OCI-LY1 (cell line): ENCODE measurements around the gene LONP1.

ENCODE experiments used
- H2AFZ ChIP-seq: fragments of 200-600 bp; sonication (generic), shearing (Covaris generic); 2 replicates; pipeline ENCODE4 v1.6.0; 2014; ENCODE audit warnings: antibody characterized with exemption, mild to moderate bottlenecking, low read length
- H3F3A ChIP-seq: fragments of 200-600 bp; sonication (generic), shearing (Covaris generic); 2 replicates; pipeline ENCODE4 v1.6.0; 2014; ENCODE audit warnings: mild to moderate bottlenecking, antibody characterized with exemption, low read length, moderate library complexity; ENCODE audit not compliant: insufficient read depth
- H3K27ac ChIP-seq: fragments of 200-600 bp; sonication (generic); 2 replicates; pipeline ENCODE4 v1.5.1; 2014; ENCODE audit warnings: low read length, mixed run types, mild to moderate bottlenecking, low read depth; ENCODE audit not compliant: poor library complexity, severe bottlenecking
- H3K27me3 ChIP-seq: fragments of 200-600 bp; sonication (generic); 2 replicates; pipeline ENCODE4 v1.6.0; 2014; ENCODE audit warnings: antibody characterized with exemption, mild to moderate bottlenecking, low read length, moderate library complexity; ENCODE audit not compliant: insufficient read depth
- H3K36me3 ChIP-seq: fragments of 200-600 bp; sonication (generic); 2 replicates; pipeline ENCODE4 v1.6.1; 2014; ENCODE audit warnings: mild to moderate bottlenecking, antibody characterized with exemption, low read length, moderate library complexity, mixed read lengths; ENCODE audit not compliant: insufficient read depth
- H3K4me1 ChIP-seq: fragments of 200-600 bp; sonication (generic); 2 replicates; pipeline ENCODE4 v1.5.1; 2014; ENCODE audit warnings: mild to moderate bottlenecking, low read length, moderate library complexity; ENCODE audit not compliant: insufficient read depth, severe bottlenecking
- H3K4me2 ChIP-seq: fragments of 200-600 bp; sonication (generic), shearing (Covaris generic); 2 replicates; pipeline ENCODE4 v1.6.1; 2014; ENCODE audit warnings: low read length
- H3K4me3 ChIP-seq: fragments of 200-600 bp; sonication (generic); 2 replicates; pipeline ENCODE4 v1.5.1; 2014; ENCODE audit warnings: low read length, low read depth, mild to moderate bottlenecking, mixed read lengths; ENCODE audit not compliant: poor library complexity, severe bottlenecking
- H3K79me2 ChIP-seq: fragments of 200-600 bp; shearing (Covaris generic); 2 replicates; pipeline ENCODE4 v1.6.1; 2016; ENCODE audit warnings: mixed run types, low read length, mixed read lengths; ENCODE audit not compliant: insufficient read depth
- H3K9ac ChIP-seq: fragments of 200-600 bp; sonication (generic), shearing (Covaris generic); 2 replicates; pipeline ENCODE4 v1.6.1; 2014; ENCODE audit warnings: mild to moderate bottlenecking, low read length, mixed read lengths
- H3K9me2 ChIP-seq: fragments of 200-600 bp; sonication (generic), shearing (Covaris generic); 2 replicates; pipeline ENCODE4 v1.6.1; 2014; ENCODE audit warnings: low read depth, mild to moderate bottlenecking, low read length, mixed read lengths
- H3K9me3 ChIP-seq: fragments of 200-600 bp; shearing (Covaris generic); 2 replicates; pipeline ENCODE4 v1.6.1; 2014; ENCODE audit warnings: low read length, mixed read lengths
- H4K20me1 ChIP-seq: fragments of 200-600 bp; sonication (generic), shearing (Covaris generic); 2 replicates; pipeline ENCODE4 v1.6.0; 2016; ENCODE audit warnings: mild to moderate bottlenecking, low read length; ENCODE audit not compliant: insufficient read depth
- EZH2 ChIP-seq: fragments of 200-600 bp; sonication (generic), shearing (Covaris generic); IDR thresholded peaks from 2 replicates; pipeline ENCODE4 v1.8.0; 2017; ENCODE audit warnings: borderline replicate concordance, mixed run types, mild to moderate bottlenecking, antibody characterized with exemption, low read length, moderate library complexity, mixed read lengths
- TF ChIP-seq, protein P1 (sequence below): fragments of 200-600 bp; sonication (generic), shearing (Covaris generic); IDR thresholded peaks from 2 replicates; pipeline ENCODE4 v1.5.1; 2017; ENCODE audit warnings: mild to moderate bottlenecking, antibody characterized with exemption, low read length, moderate library complexity, mixed read lengths

LONP1 gene

DNA sequence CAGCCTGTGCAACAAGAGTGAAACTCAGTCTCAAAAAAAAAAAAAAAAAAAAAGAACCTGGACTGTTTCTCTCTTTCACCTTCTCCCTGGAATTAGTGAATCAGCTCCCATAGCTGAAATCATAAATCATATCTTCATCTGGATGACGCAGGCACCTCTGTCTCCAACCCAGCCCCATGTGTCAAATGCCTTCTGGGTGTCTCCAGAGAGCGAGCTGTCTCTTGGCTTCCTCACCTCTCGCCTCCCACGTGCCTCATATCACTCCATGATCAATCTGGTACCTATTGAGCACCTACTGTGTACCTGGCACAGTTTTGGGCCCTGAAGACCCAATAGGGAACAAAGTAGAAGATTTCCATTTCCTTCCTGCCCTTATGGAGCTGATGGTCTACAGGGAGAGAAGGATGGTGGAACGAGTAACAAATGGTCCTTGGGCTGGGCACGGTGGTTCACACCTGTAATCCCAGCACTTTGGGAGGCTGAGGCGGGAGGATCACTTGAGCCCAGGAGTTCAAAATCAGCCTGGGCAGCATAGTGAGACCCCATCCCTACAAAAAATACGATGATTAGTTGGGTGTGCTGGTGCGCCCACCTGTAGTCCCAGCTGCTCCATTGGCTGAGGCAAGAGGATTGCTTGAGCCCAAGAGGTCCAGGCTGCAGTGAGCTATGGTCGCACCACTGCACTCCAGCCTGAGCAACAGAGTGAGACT is 36.6 kb downstream of the LONP1 start:
- H3F3A ChIP-seq: peaks cover 4% of the 10 kb centered on the region; the same call in 1 of the 2 replicates
- H3K27me3 ChIP-seq: no peaks in the 10 kb centered on the region
- no peaks in the 10 kb centered on the region for H3K9me3 ChIP-seq

DNA sequence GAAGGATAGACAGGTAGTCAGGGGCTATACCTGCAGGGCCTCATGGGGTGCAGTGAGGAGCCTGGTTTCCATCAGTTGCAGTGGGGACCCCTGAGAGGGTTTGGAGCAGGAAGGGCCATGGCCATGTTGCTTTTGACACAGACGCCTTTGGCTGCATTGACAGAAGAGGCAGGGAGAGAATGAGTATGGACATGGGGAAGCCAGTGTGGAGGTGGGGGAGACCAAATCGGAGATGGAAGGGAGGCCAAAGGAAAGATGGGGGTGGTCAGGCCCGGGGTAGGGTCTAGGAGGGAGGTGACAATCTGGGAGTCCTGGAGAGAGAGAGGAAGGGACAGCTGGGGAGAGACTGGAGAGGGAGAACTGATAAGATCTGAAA is 37.9 kb downstream of the LONP1 start:
- Histone ChIP-seq H3K36me3 (no peaks in the 10 kb centered on the region), H3K9me3 (no peaks in the 10 kb centered on the region), H3K4me1 (peaks cover 22% of the 10 kb centered on the region), H3K9me2 (no peaks in the 10 kb centered on the region), H3K27ac (no peak overlapping the region), H3K79me2 (no peaks in the 10 kb centered on the region), H3F3A (peaks cover 4% of the 10 kb centered on the region; the same call in 1 of the 2 replicates), H3K4me2 (no peak overlapping the region), H3K27me3 (no peaks in the 10 kb centered on the region), H2AFZ (no peak overlapping the region), H3K9ac (no peak overlapping the region), H4K20me1 (no peaks in the 10 kb centered on the region), H3K4me3 (no peak overlapping the region)
- TF ChIP-seq, protein P1, sequence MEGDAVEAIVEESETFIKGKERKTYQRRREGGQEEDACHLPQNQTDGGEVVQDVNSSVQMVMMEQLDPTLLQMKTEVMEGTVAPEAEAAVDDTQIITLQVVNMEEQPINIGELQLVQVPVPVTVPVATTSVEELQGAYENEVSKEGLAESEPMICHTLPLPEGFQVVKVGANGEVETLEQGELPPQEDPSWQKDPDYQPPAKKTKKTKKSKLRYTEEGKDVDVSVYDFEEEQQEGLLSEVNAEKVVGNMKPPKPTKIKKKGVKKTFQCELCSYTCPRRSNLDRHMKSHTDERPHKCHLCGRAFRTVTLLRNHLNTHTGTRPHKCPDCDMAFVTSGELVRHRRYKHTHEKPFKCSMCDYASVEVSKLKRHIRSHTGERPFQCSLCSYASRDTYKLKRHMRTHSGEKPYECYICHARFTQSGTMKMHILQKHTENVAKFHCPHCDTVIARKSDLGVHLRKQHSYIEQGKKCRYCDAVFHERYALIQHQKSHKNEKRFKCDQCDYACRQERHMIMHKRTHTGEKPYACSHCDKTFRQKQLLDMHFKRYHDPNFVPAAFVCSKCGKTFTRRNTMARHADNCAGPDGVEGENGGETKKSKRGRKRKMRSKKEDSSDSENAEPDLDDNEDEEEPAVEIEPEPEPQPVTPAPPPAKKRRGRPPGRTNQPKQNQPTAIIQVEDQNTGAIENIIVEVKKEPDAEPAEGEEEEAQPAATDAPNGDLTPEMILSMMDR: no peak
- TF ChIP-seq EZH2: no peak

More for the DNA sequence above, 36.6 kb downstream of the LONP1 start:
- no peak overlapping the region for H3K9ac ChIP-seq
- H3K4me3 ChIP-seq: no peak overlapping the region
- H2AFZ ChIP-seq: no peak overlapping the region
- no peaks in the 10 kb centered on the region for H4K20me1 ChIP-seq
- peaks cover 22% of the 10 kb centered on the region for H3K4me1 ChIP-seq
- TF ChIP-seq, protein P1: no peak
- TF ChIP-seq EZH2: no peak
- H3K9me2 ChIP-seq: no peaks in the 10 kb centered on the region
- H3K4me2 ChIP-seq: no peak overlapping the region
- H3K79me2 ChIP-seq: no peaks in the 10 kb centered on the region
- H3K27ac ChIP-seq: no peak overlapping the region
- no peaks in the 10 kb centered on the region for H3K36me3 ChIP-seq

DNA sequence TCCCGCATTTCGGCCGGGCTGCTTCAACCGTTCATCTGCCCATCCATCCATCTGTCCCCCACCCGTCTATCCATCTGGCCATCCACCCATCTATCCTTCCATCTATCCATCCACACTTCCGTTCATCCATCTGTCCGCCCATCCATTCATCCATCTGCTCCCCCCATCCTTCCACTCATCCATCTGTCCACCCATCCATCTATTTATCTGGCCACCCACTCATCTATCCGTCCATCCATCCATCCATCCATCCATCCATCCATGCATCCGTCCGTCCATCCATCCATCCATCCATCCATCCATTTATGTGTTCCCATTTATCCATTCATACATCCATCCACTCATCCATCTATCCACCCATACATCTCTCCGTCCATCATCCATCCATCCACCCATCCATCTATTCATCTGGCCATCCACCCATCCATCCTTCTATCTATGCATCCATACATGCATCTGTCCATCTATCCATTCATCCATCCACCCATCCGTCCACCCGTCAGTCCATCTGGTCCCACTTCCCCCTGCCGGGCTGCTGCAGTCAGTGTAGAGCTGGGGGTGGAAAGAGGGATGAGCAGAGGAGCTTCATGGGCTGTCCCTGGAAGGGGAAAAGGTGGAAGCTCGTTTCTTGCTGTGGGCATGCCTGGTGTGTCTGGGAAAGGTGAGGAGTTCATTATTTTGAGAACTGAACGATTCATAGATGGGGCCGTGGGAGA is 38.4 kb downstream of the LONP1 start:
- Histone ChIP-seq H3K27me3 (no peaks in the 10 kb centered on the region), H3K9me3 (no peaks in the 10 kb centered on the region), H3K4me2 (peak overlapping the region; percentile 49; the same call in 1 of the 2 replicates), H3K79me2 (no peaks in the 10 kb centered on the region), H4K20me1 (no peaks in the 10 kb centered on the region), H3K36me3 (no peaks in the 10 kb centered on the region), H3K27ac (no peak overlapping the region), H2AFZ (no peak overlapping the region), H3K9ac (no peak overlapping the region; the same call in 1 of the 2 replicates), H3F3A (peaks cover 4% of the 10 kb centered on the region; the same call in 1 of the 2 replicates), H3K9me2 (no peaks in the 10 kb centered on the region), H3K4me1 (peaks cover 21% of the 10 kb centered on the region), H3K4me3 (peak overlapping the region; percentile 86)
- TF ChIP-seq, protein P1: no peak
- no peak for TF ChIP-seq EZH2
